ENCODE data around the gene WDR31. TPM values are rescaled to one million over a fixed set of nuclear protein-coding genes. Genes with fewer than 3 reads are reported as not detected.

WDR31 gene
- total and polyA plus RNA-seq, 2 of the 4 experiments (the other 2 are of a cell fraction): 0.29 to 0.36 TPM

GRCh38 chr9:113302792-113303418, 37.2 kb downstream of the WDR31 start, which contains the start of gene RNF183:
RNF183 (minus strand) TSS chr9:113303376; CDS start chr9:113298184, 5,192 bp downstream.
- ChIA-PET POLR2A (ENCODE audit: unreplicated experiment) (no interaction called here), CTCF (no interaction called here)
- no peak within 1 kb of the TSS for H4K91ac ChIP-seq (ENCODE audit: insufficient read depth, low read depth, low read length)
- no peak within 1 kb of the TSS for H3K4me2 ChIP-seq (ENCODE audit: low read depth, low read length)
- dilution Hi-C loops (cut with HindIII; ENCODE audit: low sequenced_read_pairs, unreplicated experiment) (no loop called here), intact Hi-C loops (cut with micrococcal nuclease) (no loop called here), in situ Hi-C loops (cut with MboI; ENCODE audit: low sequenced_read_pairs) (loop anchor here (10.0 kb wide), 1 partner anchor 352 kb away; no protein-coding TSS in a partner anchor)
- no peak within 1 kb of the TSS for H2AK9ac ChIP-seq (replicated peaks; ENCODE audit: low read depth, low read length, poor library complexity)
- H3K27me3 ChIP-seq (ENCODE audit: control insufficient read depth, insufficient read depth, low read length): peaks cover 39% of the 10 kb centered on the region
- H3K9me3 ChIP-seq (ENCODE audit: control insufficient read depth, insufficient read depth, low read length): no peaks in the 10 kb centered on the region
- H3K23ac ChIP-seq (ENCODE audit: low read depth, low read length): no peak within 1 kb of the TSS
- H3K56ac ChIP-seq (ENCODE audit: extremely low read depth, insufficient read depth, low read length): no peak within 1 kb of the TSS
- H2BK20ac ChIP-seq (ENCODE audit: low read depth, low read length): no peak within 1 kb of the TSS
- no peak within 1 kb of the TSS for H2BK120ac ChIP-seq (ENCODE audit: low read depth, low read length)
- no peak within 1 kb of the TSS for H3K27ac ChIP-seq (ENCODE audit: insufficient read depth, low read length)
- ATAC-seq (ENCODE audit: low read depth) (no peak), DNase-seq (no peak)
- no peak within 1 kb of the TSS for H2BK5ac ChIP-seq (ENCODE audit: low read depth, low read length, poor library complexity, severe bottlenecking)
- no peak within 1 kb of the TSS for H4K8ac ChIP-seq (ENCODE audit: low read depth in 2 of 2, low read length in 2 of 2)
- H2AFZ ChIP-seq (replicated peaks; ENCODE audit: low read length, poor library complexity): no peak within 1 kb of the TSS
- no peak within 1 kb of the TSS for H4K5ac ChIP-seq (ENCODE audit: low read depth, low read length)
- TF ChIP-seq, protein P1, sequence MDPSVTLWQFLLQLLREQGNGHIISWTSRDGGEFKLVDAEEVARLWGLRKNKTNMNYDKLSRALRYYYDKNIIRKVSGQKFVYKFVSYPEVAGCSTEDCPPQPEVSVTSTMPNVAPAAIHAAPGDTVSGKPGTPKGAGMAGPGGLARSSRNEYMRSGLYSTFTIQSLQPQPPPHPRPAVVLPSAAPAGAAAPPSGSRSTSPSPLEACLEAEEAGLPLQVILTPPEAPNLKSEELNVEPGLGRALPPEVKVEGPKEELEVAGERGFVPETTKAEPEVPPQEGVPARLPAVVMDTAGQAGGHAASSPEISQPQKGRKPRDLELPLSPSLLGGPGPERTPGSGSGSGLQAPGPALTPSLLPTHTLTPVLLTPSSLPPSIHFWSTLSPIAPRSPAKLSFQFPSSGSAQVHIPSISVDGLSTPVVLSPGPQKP (IDR thresholded peaks at IDR 0.05; ENCODE audit: borderline replicate concordance, low read depth, low read length): no peak
- TF ChIP-seq RAD21 (IDR thresholded peaks at IDR 0.05; ENCODE audit: low read length) (no peak), MAFK (IDR thresholded peaks at IDR 0.05; ENCODE audit: low read depth, low read length) (no peak), RFX5 (IDR thresholded peaks at IDR 0.05; ENCODE audit: low read depth, low read length) (no peak), CTCF (conservative IDR thresholded peaks at IDR 0.05; ENCODE audit: low read depth, low read length) (no peak), NFE2L2 (IDR thresholded peaks at IDR 0.05; ENCODE audit: low read depth, low read length) (no peak), FOS (IDR thresholded peaks at IDR 0.05; ENCODE audit: low read depth, low read length) (no peak), BHLHE40 (IDR thresholded peaks at IDR 0.05; ENCODE audit: low read depth, low read length) (no peak), RCOR1 (IDR thresholded peaks at IDR 0.05; ENCODE audit: insufficient replicate concordance, low read length) (no peak), POLR2A (IDR thresholded peaks at IDR 0.05; ENCODE audit: low read depth, low read length) (no peak), MAZ (IDR thresholded peaks at IDR 0.05; ENCODE audit: borderline replicate concordance, low read depth, low read length) (no peak)
- WGBS, 2 experiments (ENCODE audit: extremely low coverage in 2 of 2, insufficient read length in 1 of 2): 60% methylated on average over 10 of the region's 25 CpGs; no CpG with 5 or more reads in 1 of the 2 experiments
- no peak within 1 kb of the TSS for H3K4me3 ChIP-seq (ENCODE audit: insufficient read depth, low read depth, low read length)
- no peaks in the 10 kb centered on the region for H4K20me1 ChIP-seq (ENCODE audit: insufficient read depth, low read length)
- no peak within 1 kb of the TSS for H3K9ac ChIP-seq (ENCODE audit: low read depth, low read length)
- no peak within 1 kb of the TSS for H3K18ac ChIP-seq (ENCODE audit: low read depth, low read length)
- H3K36me3 ChIP-seq (ENCODE audit: control insufficient read depth, insufficient read depth, low read length): no peaks in the 10 kb centered on the region
- H3K4me1 ChIP-seq (ENCODE audit: control insufficient read depth, insufficient read depth, low read length): no peaks in the 10 kb centered on the region
- no peak within 1 kb of the TSS for H3K4ac ChIP-seq (ENCODE audit: low read depth, low read length)
- BruUV-seq (replicated peaks): no TSS peak
- H3K9me1 ChIP-seq (ENCODE audit: insufficient read depth, low read length): no peaks in the 10 kb centered on the region
- no peak within 1 kb of the TSS for H2BK15ac ChIP-seq (ENCODE audit: low read depth, low read length)
- H2AK5ac ChIP-seq (ENCODE audit: low read depth, low read length): no peak within 1 kb of the TSS
- H3K14ac ChIP-seq (replicated peaks; ENCODE audit: low read depth, low read length): no peak within 1 kb of the TSS
- no peaks in the 10 kb centered on the region for H3K79me1 ChIP-seq (ENCODE audit: low read depth in 1 of 2, low read length in 2 of 2)

Measured in IMR-90 (cell line).